ENCODE results near the gene SLC25A1. TPM values are rescaled to one million over a fixed set of nuclear protein-coding genes. Genes with fewer than 3 reads are reported as not detected.

The SLC25A1 gene
- total and polyA plus RNA-seq, 10 of the 15 experiments (the other 5 are each of a cell fraction or from before 2014, with no cell fraction given) = 2.3 to 79.0 (median 30.3) TPM

- H2AFZ ChIP-seq (ENCODE audit: control insufficient read depth, low read depth, low read length) = no peak overlapping the region; the same call in 1 of the 2 replicates
- DNase-seq (ENCODE audit: low read depth, low spot score) = no peak
- H3K27ac ChIP-seq (ENCODE audit: control insufficient read depth, insufficient read depth) = no peak overlapping the region
- no peak overlapping the region for H3K4me3 ChIP-seq
- no peaks in the 10 kb centered on the region; a peak in 1 of 4 replicates for H3K27me3 ChIP-seq (replicated peaks in 1 of 2; ENCODE audit: control insufficient read depth in 2 of 2, insufficient read depth in 2 of 2, low read length in 1 of 2)
- H3K9ac ChIP-seq (ENCODE audit: control insufficient read depth, insufficient read depth, low read length) = no peak overlapping the region
- no peak overlapping the region for H3K4me2 ChIP-seq (ENCODE audit: control insufficient read depth, insufficient read depth)
- FAIRE-seq = no peak
- no peaks in the 10 kb centered on the region for H3K36me3 ChIP-seq (ENCODE audit: control insufficient read depth in 2 of 2, insufficient read depth in 2 of 2, low read length in 1 of 2)
- intact Hi-C loops (cut with micrococcal nuclease; ENCODE audit: unreplicated experiment) (no loop called here), in situ Hi-C loops (cut with MboI) (no loop called here)
- BruUV-seq (replicated peaks) = no TSS peak
- CTCF ChIA-PET = no interaction called here
- H3K9me3 ChIP-seq (replicated peaks; ENCODE audit: control insufficient read depth, insufficient read depth, low read length) = no peaks in the 10 kb centered on the region
- H3K79me2 ChIP-seq (ENCODE audit: control insufficient read depth, insufficient read depth, low read length) = no peaks in the 10 kb centered on the region
- SMC1A ChIA-PET (ENCODE audit: uncharacterized antibody, unreplicated experiment) = no interaction called here
- POLR2A ChIA-PET = no interaction called here
- no peaks in the 10 kb centered on the region for H4K20me1 ChIP-seq (ENCODE audit: control insufficient read depth, insufficient read depth)
- ATAC-seq = no peak
- 51% methylated on average over 9 of the region's 9 CpGs for WGBS (ENCODE audit: insufficient coverage, insufficient replicate concordance, low lambda C conversion rate, missing lambda C conversion rate)
- RAD21 ChIA-PET (ENCODE audit: unreplicated experiment) = no interaction called here
- no peaks in the 10 kb centered on the region; the same call in 1 of the 2 replicates for H3K4me1 ChIP-seq (ENCODE audit: control insufficient read depth, insufficient read depth, low read length)
- TF ChIP-seq ZBED1 (IDR thresholded peaks at IDR 0.05; ENCODE audit: borderline replicate concordance) (no peak), RAD21 (IDR thresholded peaks at IDR 0.05; ENCODE audit: insufficient read depth, low read depth, low read length) (no peak), RBBP5 (conservative IDR thresholded peaks at IDR 0.05) (no peak), ZSCAN29 (IDR thresholded peaks at IDR 0.05) (no peak), IRF4 (IDR thresholded peaks at IDR 0.05; ENCODE audit: low read depth, low read length) (no peak), ESRRA (IDR thresholded peaks at IDR 0.05; ENCODE audit: low read length) (no peak), BCLAF1 (IDR thresholded peaks at IDR 0.05) (no peak), IKZF2 (IDR thresholded peaks at IDR 0.05) (no peak), MTA3 (IDR thresholded peaks at IDR 0.05; ENCODE audit: borderline replicate concordance, low read length) (no peak), NR2F1 (conservative IDR thresholded peaks at IDR 0.05) (no peak), IKZF1 (conservative IDR thresholded peaks at IDR 0.05) (no peak), SUZ12 (IDR thresholded peaks at IDR 0.05; ENCODE audit: unreplicated experiment) (no peak), NFYB (IDR thresholded peaks at IDR 0.05; ENCODE audit: insufficient read depth, low read depth, low read length) (no peak)
- TF ChIP-seq, protein P1, sequence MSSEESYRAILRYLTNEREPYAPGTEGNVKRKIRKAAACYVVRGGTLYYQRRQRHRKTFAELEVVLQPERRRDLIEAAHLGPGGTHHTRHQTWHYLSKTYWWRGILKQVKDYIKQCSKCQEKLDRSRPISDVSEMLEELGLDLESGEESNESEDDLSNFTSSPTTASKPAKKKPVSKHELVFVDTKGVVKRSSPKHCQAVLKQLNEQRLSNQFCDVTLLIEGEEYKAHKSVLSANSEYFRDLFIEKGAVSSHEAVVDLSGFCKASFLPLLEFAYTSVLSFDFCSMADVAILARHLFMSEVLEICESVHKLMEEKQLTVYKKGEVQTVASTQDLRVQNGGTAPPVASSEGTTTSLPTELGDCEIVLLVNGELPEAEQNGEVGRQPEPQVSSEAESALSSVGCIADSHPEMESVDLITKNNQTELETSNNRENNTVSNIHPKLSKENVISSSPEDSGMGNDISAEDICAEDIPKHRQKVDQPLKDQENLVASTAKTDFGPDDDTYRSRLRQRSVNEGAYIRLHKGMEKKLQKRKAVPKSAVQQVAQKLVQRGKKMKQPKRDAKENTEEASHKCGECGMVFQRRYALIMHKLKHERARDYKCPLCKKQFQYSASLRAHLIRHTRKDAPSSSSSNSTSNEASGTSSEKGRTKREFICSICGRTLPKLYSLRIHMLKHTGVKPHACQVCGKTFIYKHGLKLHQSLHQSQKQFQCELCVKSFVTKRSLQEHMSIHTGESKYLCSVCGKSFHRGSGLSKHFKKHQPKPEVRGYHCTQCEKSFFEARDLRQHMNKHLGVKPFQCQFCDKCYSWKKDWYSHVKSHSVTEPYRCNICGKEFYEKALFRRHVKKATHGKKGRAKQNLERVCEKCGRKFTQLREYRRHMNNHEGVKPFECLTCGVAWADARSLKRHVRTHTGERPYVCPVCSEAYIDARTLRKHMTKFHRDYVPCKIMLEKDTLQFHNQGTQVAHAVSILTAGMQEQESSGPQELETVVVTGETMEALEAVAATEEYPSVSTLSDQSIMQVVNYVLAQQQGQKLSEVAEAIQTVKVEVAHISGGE (CRISPR knock-in tag; IDR thresholded peaks at IDR 0.05) = no peak
- TF ChIP-seq, protein P2, sequence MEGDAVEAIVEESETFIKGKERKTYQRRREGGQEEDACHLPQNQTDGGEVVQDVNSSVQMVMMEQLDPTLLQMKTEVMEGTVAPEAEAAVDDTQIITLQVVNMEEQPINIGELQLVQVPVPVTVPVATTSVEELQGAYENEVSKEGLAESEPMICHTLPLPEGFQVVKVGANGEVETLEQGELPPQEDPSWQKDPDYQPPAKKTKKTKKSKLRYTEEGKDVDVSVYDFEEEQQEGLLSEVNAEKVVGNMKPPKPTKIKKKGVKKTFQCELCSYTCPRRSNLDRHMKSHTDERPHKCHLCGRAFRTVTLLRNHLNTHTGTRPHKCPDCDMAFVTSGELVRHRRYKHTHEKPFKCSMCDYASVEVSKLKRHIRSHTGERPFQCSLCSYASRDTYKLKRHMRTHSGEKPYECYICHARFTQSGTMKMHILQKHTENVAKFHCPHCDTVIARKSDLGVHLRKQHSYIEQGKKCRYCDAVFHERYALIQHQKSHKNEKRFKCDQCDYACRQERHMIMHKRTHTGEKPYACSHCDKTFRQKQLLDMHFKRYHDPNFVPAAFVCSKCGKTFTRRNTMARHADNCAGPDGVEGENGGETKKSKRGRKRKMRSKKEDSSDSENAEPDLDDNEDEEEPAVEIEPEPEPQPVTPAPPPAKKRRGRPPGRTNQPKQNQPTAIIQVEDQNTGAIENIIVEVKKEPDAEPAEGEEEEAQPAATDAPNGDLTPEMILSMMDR (IDR thresholded peaks at IDR 0.05 in 2 of 3, conservative IDR thresholded peaks at IDR 0.05 in 1 of 3; ENCODE audit: control insufficient read depth in 2 of 3, extremely low read depth in 1 of 3, insufficient read depth in 1 of 3, low read depth in 3 of 3, low read length in 3 of 3) = no peak
- TF ChIP-seq, protein P3, sequence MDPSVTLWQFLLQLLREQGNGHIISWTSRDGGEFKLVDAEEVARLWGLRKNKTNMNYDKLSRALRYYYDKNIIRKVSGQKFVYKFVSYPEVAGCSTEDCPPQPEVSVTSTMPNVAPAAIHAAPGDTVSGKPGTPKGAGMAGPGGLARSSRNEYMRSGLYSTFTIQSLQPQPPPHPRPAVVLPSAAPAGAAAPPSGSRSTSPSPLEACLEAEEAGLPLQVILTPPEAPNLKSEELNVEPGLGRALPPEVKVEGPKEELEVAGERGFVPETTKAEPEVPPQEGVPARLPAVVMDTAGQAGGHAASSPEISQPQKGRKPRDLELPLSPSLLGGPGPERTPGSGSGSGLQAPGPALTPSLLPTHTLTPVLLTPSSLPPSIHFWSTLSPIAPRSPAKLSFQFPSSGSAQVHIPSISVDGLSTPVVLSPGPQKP (IDR thresholded peaks at IDR 0.05; ENCODE audit: low read depth, low read length) = no peak
These were observed 44.6 kb upstream of the SLC25A1 start for GRCh38 chr22:19223110-19223509.

Measured in GM12878 (cell line).